NB4 (cell line): ENCODE data around the gene FGFR4.

Experiments
- DNase-seq: peaks from one replicate; pipeline ENCODE4 v3.0.0; 2010; ENCODE audit warnings: low read depth
- H3K4me3 ChIP-seq: one replicate; pipeline ENCODE4 v1.5.1; 2011; ENCODE audit warnings: mild to moderate bottlenecking, low read depth, low read length, moderate library complexity
- MAX ChIP-seq: IDR thresholded peaks from 2 replicates; pipeline ENCODE4 v1.6.1; 2011; ENCODE audit warnings: low read depth, low read length
- MYC ChIP-seq: IDR thresholded peaks from 2 replicates; pipeline ENCODE4 v1.6.1; 2011; ENCODE audit warnings: low read depth, low read length
- POLR2A ChIP-seq: IDR thresholded peaks from 2 replicates; pipeline ENCODE4 v1.6.1; 2011; ENCODE audit warnings: mild to moderate bottlenecking; ENCODE audit not compliant: insufficient read length; ENCODE audit errors: extremely low read depth
- TF ChIP-seq, protein P1 (sequence below): IDR thresholded peaks from one replicate; pipeline ENCODE4 v1.5.1; 2012; ENCODE audit warnings: low read depth, low read length

The FGFR4 gene

DNA sequence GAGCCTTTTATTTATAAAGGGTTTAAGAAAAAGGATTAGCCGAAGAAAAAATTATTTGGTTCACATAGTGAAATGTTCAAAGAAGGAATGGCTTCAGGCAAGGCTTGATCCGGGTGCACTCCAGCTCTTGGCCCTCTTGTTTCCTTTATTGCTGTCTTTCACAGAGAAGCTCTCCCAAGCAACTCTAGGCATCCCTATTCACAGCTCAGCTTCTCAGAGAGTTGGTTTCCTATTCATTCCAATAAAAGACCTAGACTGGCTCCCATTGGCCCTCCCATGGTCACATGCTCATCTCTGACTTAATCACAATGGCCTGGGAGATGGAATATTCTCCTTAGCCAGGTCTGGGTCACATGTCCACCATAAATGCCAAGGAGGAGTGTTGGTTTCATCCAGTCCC lies 9.4 kb upstream of the FGFR4 start:
- TF ChIP-seq POLR2A (no peak), MYC (no peak), MAX (no peak)
- TF ChIP-seq, protein P1, sequence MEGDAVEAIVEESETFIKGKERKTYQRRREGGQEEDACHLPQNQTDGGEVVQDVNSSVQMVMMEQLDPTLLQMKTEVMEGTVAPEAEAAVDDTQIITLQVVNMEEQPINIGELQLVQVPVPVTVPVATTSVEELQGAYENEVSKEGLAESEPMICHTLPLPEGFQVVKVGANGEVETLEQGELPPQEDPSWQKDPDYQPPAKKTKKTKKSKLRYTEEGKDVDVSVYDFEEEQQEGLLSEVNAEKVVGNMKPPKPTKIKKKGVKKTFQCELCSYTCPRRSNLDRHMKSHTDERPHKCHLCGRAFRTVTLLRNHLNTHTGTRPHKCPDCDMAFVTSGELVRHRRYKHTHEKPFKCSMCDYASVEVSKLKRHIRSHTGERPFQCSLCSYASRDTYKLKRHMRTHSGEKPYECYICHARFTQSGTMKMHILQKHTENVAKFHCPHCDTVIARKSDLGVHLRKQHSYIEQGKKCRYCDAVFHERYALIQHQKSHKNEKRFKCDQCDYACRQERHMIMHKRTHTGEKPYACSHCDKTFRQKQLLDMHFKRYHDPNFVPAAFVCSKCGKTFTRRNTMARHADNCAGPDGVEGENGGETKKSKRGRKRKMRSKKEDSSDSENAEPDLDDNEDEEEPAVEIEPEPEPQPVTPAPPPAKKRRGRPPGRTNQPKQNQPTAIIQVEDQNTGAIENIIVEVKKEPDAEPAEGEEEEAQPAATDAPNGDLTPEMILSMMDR = no peak
- no peak overlapping the region for H3K4me3 ChIP-seq
- no peak for DNase-seq

DNA sequence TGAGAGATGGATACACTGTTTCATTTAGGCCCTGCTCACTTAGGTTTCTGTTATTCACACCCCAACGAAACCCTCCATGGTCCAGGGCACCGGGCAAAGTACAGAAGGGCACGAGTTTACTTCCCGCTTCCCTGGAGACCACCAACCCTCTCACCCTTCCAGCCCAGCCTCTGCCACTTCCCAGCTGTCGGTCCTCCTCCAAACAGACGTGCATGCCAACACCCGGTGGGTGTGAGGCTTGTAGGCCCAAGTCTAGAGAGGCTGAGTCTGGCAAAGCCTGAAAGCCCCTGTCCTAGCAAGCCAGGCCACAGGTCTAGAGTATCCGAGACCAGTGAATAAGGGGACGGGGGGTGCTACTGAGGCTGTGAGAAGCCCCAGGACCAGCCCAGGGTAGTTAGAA lies 7.1 kb upstream of the FGFR4 start:
- H3K4me3 ChIP-seq = no peak overlapping the region
- no peak for DNase-seq
- TF ChIP-seq, protein P1 = no peak
- TF ChIP-seq MYC (no peak), MAX (no peak), POLR2A (no peak)

- TF ChIP-seq POLR2A (no peak), MAX (no peak), MYC (no peak)
- TF ChIP-seq, protein P1 = no peak
- no peak for DNase-seq
- no peak overlapping the region for H3K4me3 ChIP-seq
Observed at GRCh38 chr5:177080265-177080664, 6.5 kb upstream of the FGFR4 start.

DNA sequence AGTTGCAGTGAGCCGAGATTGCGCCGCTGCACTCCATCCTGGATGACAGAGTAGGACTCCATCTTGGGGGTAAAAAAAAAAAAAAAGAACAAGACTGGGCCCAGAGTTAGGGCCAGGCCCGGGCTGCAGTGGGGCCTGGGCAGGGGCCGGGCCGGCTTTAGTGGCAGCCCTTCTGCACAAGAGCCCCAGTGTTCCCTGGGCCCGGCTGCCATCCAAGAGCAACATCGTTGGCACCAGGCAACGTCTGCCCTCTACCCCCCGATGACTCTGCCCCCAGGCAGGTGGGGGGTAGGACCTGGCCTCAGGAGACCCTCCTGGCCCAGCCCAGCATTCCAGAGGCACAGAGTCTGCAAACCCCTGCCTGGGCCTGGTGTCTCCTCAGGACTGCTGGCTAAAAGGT lies 4.9 kb upstream of the FGFR4 start:
- no peak for DNase-seq
- TF ChIP-seq, protein P1 = no peak
- TF ChIP-seq POLR2A (no peak), MAX (no peak), MYC (no peak)
- H3K4me3 ChIP-seq = no peak overlapping the region

DNA sequence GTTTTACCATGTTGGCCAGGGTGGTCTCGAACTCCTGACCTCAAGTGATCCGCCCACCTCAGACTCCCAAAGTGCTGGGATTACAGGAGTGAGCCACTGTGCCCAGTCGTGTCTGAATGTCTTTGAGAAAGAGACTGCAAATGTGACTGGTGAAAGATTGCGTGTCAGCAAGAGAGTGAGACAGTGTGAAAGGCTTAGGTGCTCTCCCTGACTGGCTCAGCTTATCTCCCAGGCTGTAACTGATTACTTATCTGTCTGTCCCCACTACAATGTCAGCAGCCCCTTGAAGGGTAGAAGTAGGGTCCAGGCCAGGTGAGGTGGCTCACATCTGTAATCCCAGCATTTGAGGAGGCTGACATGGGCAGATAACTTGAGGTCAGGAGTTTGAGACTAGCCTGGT lies 3.4 kb upstream of the FGFR4 start:
- TF ChIP-seq MYC = no peak
- TF ChIP-seq POLR2A = no peak
- no peak for TF ChIP-seq MAX
- TF ChIP-seq, protein P1 = no peak
- no peak for DNase-seq
- no peak overlapping the region for H3K4me3 ChIP-seq

GRCh38 chr5:177084175-177084574 lies 2.5 kb upstream of the FGFR4 start:
- DNase-seq = no peak
- no peak overlapping the region for H3K4me3 ChIP-seq
- TF ChIP-seq MAX (no peak), MYC (no peak), POLR2A (no peak)
- TF ChIP-seq, protein P1 = no peak
